Ascending aorta (tissue), 2 donors: ENCODE results near the gene CDC42BPA. TPM values are rescaled to one million over a fixed set of nuclear protein-coding genes. Genes with fewer than 3 reads are reported as not detected.

ENCODE experiments used
- DNase-seq, 2 donors: peaks; one replicate each; pipeline ENCODE4 v3.0.0-alpha.2; 2019; ENCODE audit warnings: low spot score in 2 of 2
- H3K27ac ChIP-seq, 2 donors: fragments of 200-600 bp; sonication (generic); one replicate each; pipeline ENCODE4 v1.5.1; 2016 to 2017; ENCODE audit warnings: mild to moderate bottlenecking in 1 of 2
- H3K27me3 ChIP-seq: fragments of 200-600 bp; sonication (generic); one replicate; pipeline ENCODE4 v1.5.1; 2017
- H3K36me3 ChIP-seq, 2 donors: fragments of 200-600 bp; sonication (generic); one replicate each; pipeline ENCODE4 v1.5.1; 2016
- H3K4me1 ChIP-seq, 2 donors: fragments of 200-600 bp; sonication (generic); one replicate each; pipeline ENCODE4 v1.5.1; 2016 to 2017; ENCODE audit warnings: mild to moderate bottlenecking in 1 of 2
- H3K4me3 ChIP-seq, 2 donors: fragments of 200-600 bp; sonication (generic); one replicate each; pipeline ENCODE4 v1.5.1; 2016 to 2017; ENCODE audit warnings: mild to moderate bottlenecking in 1 of 2
- H3K9me3 ChIP-seq, 2 donors: fragments of 200-600 bp; sonication (generic); one replicate each; pipeline ENCODE4 v1.5.1; 2016
- intact Hi-C: fragments of 100-400 bp; cut with DNase I; formaldehyde crosslinking; loops from one replicate; pipeline ENCODE4 v1.15.1; 2023
- total RNA-seq: library from RNA; depleted of rRNA; stranded (reverse); fragments of >200 nt; gene quantifications from one replicate; pipeline ENCODE4 v1.1.0, GENCODE V29; 2016
- TF ChIP-seq, protein P1 (sequence below), 3 experiments: fragments of 200-600 bp in 2 of 3; fragments of 450-650 bp in 1 of 3; sonication (generic) in 2 of 3; IDR thresholded peaks; one replicate each; pipeline ENCODE4 v1.5.1; 2016 to 2019; ENCODE audit warnings: antibody characterized with exemption in 3 of 3, mild to moderate bottlenecking in 1 of 3, moderate library complexity in 1 of 3

Gene CDC42BPA, protein sequence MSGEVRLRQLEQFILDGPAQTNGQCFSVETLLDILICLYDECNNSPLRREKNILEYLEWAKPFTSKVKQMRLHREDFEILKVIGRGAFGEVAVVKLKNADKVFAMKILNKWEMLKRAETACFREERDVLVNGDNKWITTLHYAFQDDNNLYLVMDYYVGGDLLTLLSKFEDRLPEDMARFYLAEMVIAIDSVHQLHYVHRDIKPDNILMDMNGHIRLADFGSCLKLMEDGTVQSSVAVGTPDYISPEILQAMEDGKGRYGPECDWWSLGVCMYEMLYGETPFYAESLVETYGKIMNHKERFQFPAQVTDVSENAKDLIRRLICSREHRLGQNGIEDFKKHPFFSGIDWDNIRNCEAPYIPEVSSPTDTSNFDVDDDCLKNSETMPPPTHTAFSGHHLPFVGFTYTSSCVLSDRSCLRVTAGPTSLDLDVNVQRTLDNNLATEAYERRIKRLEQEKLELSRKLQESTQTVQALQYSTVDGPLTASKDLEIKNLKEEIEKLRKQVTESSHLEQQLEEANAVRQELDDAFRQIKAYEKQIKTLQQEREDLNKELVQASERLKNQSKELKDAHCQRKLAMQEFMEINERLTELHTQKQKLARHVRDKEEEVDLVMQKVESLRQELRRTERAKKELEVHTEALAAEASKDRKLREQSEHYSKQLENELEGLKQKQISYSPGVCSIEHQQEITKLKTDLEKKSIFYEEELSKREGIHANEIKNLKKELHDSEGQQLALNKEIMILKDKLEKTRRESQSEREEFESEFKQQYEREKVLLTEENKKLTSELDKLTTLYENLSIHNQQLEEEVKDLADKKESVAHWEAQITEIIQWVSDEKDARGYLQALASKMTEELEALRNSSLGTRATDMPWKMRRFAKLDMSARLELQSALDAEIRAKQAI (N-terminal part only)
- total RNA-seq: 56.9 TPM

GRCh38 chr1:227318016-227318852 is at the start of gene CDC42BPA:
TSS of gene CDC42BPA (minus strand) at chr1:227318492. CDS start at chr1:227317182, 1,310 bp downstream.
- Histone ChIP-seq H3K27me3 (no peaks in the 10 kb centered on the region), H3K4me3 (peak within 1 kb of the TSS; percentile 95 to 97), H3K36me3 (no peaks in the 10 kb centered on the region), H3K4me1 (peaks cover 0 to 3% of the 10 kb centered on the region in 2 donors), H3K9me3 (no peaks in the 10 kb centered on the region), H3K27ac (peak within 1 kb of the TSS; percentile 92 to 99)
- TF ChIP-seq, protein P1, sequence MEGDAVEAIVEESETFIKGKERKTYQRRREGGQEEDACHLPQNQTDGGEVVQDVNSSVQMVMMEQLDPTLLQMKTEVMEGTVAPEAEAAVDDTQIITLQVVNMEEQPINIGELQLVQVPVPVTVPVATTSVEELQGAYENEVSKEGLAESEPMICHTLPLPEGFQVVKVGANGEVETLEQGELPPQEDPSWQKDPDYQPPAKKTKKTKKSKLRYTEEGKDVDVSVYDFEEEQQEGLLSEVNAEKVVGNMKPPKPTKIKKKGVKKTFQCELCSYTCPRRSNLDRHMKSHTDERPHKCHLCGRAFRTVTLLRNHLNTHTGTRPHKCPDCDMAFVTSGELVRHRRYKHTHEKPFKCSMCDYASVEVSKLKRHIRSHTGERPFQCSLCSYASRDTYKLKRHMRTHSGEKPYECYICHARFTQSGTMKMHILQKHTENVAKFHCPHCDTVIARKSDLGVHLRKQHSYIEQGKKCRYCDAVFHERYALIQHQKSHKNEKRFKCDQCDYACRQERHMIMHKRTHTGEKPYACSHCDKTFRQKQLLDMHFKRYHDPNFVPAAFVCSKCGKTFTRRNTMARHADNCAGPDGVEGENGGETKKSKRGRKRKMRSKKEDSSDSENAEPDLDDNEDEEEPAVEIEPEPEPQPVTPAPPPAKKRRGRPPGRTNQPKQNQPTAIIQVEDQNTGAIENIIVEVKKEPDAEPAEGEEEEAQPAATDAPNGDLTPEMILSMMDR (IDR thresholded peaks at IDR 0.05): no peak
- peak; percentile 16 to 89 for DNase-seq
- intact Hi-C loops: loop anchor here (2.0 to 10.0 kb wide), 7 partner anchors 19 to 1891 kb away; partner anchors contain the start of genes JMJD4, LBR, SNAP47 and ZNF678

- Histone ChIP-seq H3K27ac (no peak overlapping the region), H3K4me1 (no peaks in the 10 kb centered on the region), H3K4me3 (no peak overlapping the region), H3K9me3 (no peaks in the 10 kb centered on the region), H3K36me3 (no peaks in the 10 kb centered on the region), H3K27me3 (no peaks in the 10 kb centered on the region)
- intact Hi-C loops: no loop called here
- TF ChIP-seq, protein P1 (IDR thresholded peaks at IDR 0.05): no peak
- DNase-seq: no peak
These were observed 49.7 kb upstream of the CDC42BPA start for GRCh38 chr1:227368009-227368408.

DNA sequence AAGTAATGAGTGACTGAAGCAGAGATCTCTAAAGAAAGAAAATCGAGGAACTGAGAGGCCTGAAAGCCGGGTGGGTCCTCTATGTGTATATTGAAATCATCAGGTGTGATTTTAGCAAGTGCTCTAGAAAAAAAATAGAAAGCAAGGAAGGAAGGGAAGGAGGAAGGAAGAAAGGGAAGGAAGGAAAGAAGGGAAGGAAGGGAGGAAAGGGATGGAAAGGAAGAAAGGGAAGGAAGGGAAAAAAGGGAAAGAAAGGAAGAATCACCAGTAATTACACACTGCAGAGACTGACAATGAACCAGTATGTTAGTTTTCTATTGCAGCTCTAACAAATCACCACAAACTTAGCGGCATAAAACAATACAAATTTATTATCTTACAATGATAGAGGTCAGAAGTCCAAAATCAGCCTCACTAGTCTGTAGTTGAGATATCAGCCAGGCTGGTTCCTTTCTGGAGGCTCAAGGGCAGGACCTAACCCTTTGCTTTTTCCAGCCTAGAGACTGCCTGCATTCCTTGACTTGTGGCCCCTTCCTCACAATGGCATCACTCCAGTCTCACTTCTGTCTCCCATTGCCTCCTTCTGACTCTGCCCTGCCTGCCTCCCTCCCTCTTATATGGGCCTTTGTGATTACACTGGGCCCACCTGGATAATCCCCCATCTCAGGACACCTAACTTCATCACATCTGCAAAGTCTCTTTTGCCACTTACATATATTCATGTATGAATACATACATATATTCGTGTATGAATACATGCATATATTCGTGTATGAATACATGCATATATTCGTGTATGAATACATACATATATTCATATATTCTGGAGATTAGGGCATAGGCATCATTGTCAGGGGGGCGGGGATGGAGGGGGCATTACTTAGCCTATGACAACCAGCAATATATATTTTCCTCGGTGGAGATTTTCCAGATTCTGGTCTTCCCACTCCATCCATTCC is 47.5 kb upstream of the CDC42BPA start:
- TF ChIP-seq, protein P1 (IDR thresholded peaks at IDR 0.05): no peak
- no peak for DNase-seq
- Histone ChIP-seq H3K27ac (no peak overlapping the region), H3K4me1 (no peaks in the 10 kb centered on the region), H3K9me3 (no peaks in the 10 kb centered on the region), H3K4me3 (no peak overlapping the region), H3K36me3 (no peaks in the 10 kb centered on the region), H3K27me3 (no peaks in the 10 kb centered on the region)
- intact Hi-C loops: no loop called here

DNA sequence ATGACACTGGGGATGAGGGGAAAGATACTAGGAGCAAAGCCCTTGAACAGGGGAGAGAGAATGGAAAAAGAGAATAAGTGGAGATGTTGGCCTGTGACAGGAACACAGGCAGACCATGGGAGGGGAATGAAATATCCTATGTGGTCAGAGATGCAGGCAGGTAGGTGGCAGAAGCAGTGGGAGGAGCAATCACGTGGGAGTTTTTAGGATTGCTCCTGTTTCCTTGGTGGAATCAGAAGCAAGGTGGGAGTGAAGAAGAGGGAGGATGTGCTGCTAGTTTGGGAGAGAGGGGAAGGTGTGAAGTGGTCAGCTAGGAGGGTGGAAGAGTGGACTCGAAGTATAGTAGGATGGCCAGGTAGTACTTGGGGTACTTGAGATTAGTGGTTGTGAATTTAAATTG is 46.4 kb upstream of the CDC42BPA start:
- no peaks in the 10 kb centered on the region for H3K4me1 ChIP-seq
- H3K4me3 ChIP-seq: no peak overlapping the region
- TF ChIP-seq, protein P1 (IDR thresholded peaks at IDR 0.05): no peak
- no peaks in the 10 kb centered on the region for H3K27me3 ChIP-seq
- H3K9me3 ChIP-seq: no peaks in the 10 kb centered on the region
- intact Hi-C loops: no loop called here
- no peak overlapping the region for H3K27ac ChIP-seq
- no peak for DNase-seq
- H3K36me3 ChIP-seq: no peaks in the 10 kb centered on the region
